MG63 (cell line): ENCODE measurements around the gene TMOD1. TPM values are rescaled to one million over a fixed set of nuclear protein-coding genes. Genes with fewer than 3 reads are reported as not detected.
"Not testable (repeated sequence)": the region's sequence is repeated elsewhere in the genome, so short reads cannot be mapped to it uniquely, and the experiment has no call there.

Source experiments
- DNase-seq: peaks from one replicate; pipeline ENCODE4 v3.0.0-alpha.2; 2020
- H3K27me3 ChIP-seq: fragments of 250-450 bp; sonication (Bioruptor Pico); 2 replicates; pipeline ENCODE4 v1.5.1; 2020; ENCODE audit warnings: mild to moderate bottlenecking, moderate library complexity
- H3K36me3 ChIP-seq: fragments of 250-450 bp; sonication (Bioruptor Pico); 2 replicates; pipeline ENCODE4 v1.5.1; 2020; ENCODE audit warnings: mild to moderate bottlenecking, moderate library complexity
- H3K4me3 ChIP-seq: fragments of 250-450 bp; sonication (Bioruptor Pico); 2 replicates; pipeline ENCODE4 v1.5.1; 2020; ENCODE audit warnings: mild to moderate bottlenecking, moderate library complexity
- H3K9me3 ChIP-seq: fragments of 250-450 bp; sonication (Bioruptor Pico); 2 replicates; pipeline ENCODE4 v1.5.1; 2020; ENCODE audit warnings: mild to moderate bottlenecking, moderate library complexity
- total RNA-seq: library from RNA; depleted of rRNA; stranded (reverse); fragments of >200 nt; shearing (Covaris generic); gene quantifications from 2 replicates; pipeline ENCODE4 v1.2.3, GENCODE V29; 2014; ENCODE audit warnings: low replicate concordance

Gene TMOD1
- total RNA-seq, 1 experiment from 2014 or later, result not detected

DNA sequence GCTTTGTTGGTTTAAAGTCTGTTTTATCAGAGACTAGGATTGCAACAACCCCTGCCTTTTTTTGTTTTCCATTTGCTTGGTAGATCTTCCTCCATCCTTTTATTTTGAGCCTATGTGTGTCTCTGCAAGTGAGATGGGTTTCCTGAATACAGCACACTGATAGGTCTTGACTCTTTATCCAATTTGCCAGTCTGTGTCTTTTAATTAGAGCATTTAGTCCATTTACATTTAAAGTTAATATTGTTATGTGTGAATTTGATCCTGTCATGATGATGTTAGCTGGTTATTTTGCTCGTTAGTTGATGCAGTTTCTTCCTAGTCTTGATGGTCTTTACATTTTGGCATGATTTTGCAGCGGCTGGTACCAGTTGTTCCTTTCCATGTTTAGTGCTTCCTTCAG is 83.3 kb downstream of the TMOD1 start:
- not testable (repeated sequence) for H3K4me3 ChIP-seq, H3K9me3 ChIP-seq, DNase-seq, H3K27me3 ChIP-seq, H3K36me3 ChIP-seq

DNA sequence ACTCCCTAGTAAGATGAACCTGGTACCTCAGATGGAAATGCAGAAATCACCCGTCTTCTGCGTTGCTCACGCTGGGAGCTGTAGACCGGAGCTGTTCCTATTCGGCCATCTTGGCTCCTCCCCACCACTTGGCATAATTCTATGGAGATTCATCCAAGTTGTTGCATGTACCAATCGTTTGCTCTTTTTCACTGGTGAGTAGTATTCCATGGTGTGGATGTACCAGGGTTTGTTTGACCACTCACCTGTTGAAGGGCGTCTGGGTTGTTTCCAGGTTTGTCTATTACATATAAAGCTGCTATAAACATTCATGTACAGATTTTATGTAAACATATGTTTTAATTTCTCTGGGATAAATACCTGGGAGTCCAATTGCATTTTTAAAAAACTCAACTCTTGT is 85.4 kb downstream of the TMOD1 start:
- H3K9me3 ChIP-seq, DNase-seq, H3K4me3 ChIP-seq, H3K27me3 ChIP-seq, H3K36me3 ChIP-seq: not testable (repeated sequence)

DNA sequence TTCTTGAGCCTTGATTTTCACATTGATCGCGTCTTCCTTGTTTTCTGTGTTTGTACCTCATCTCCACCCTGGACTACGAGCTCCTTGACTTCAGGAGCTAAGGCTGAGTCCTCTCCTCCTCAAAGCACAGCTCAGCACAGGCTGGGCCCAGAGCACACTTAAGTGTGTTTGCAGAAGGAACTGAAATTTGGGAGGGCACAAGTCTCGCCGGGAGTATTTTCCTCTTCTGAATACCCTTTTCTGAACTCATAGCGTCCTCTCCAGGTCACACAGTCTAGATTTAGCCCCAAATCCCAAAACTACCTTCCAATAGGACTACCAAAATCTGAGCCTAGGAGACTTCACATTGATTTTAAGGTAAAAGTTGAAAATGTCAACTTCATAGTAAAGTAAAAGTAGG is 90.1 kb downstream of the TMOD1 start:
- H3K27me3 ChIP-seq, result no peaks in the 10 kb centered on the region
- H3K4me3 ChIP-seq, result no peak overlapping the region
- no peak for DNase-seq
- H3K9me3 ChIP-seq, result no peaks in the 10 kb centered on the region
- H3K36me3 ChIP-seq, result no peaks in the 10 kb centered on the region

DNA sequence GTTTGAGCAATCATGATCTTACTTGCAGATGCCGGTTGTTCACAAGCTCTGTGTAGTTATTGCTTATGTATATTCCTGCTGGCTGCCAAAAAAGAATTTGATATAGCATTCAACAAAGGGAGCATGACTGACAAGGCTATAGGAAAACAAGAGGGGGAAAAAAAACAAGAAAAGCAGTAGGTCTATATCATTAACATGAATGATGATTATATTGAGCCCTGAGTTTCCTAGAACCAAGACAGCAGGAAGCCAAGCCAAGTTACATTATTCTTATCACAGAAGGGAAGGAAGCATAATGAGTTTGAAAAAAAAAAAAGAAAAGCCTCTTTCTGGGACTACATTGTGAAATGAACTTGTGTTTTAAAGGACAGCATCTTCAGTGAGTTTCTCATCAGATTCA is 90.7 kb downstream of the TMOD1 start:
- no peaks in the 10 kb centered on the region for H3K27me3 ChIP-seq
- no peak for DNase-seq
- no peaks in the 10 kb centered on the region for H3K36me3 ChIP-seq

DNA sequence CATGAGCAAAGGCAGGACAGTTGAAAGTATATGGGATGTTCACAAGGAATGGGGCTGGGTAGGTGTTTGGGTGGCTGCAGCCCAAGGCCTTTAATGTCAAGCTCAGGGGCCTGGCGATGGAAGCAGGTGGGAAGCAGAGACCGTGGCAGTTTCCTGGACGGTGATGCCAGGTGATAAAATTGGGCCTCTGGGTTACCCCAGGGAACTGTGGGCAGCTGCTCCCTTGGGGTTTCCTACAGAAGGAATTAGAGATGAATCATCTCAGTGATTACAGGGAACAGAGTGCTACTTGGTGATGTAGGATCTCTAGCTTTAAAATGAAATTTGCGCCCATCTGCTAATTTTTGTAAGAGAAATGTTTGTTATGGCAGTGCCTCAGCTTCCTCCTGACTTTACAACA is 92.5 kb downstream of the TMOD1 start:
- Histone ChIP-seq H3K27me3 (no peaks in the 10 kb centered on the region), H3K4me3 (no peak overlapping the region), H3K9me3 (no peaks in the 10 kb centered on the region), H3K36me3 (no peaks in the 10 kb centered on the region)
- DNase-seq, result no peak

More for the DNA sequence above, 90.7 kb downstream of the TMOD1 start:
- Histone ChIP-seq H3K4me3 (no peak overlapping the region), H3K9me3 (no peaks in the 10 kb centered on the region)

DNA sequence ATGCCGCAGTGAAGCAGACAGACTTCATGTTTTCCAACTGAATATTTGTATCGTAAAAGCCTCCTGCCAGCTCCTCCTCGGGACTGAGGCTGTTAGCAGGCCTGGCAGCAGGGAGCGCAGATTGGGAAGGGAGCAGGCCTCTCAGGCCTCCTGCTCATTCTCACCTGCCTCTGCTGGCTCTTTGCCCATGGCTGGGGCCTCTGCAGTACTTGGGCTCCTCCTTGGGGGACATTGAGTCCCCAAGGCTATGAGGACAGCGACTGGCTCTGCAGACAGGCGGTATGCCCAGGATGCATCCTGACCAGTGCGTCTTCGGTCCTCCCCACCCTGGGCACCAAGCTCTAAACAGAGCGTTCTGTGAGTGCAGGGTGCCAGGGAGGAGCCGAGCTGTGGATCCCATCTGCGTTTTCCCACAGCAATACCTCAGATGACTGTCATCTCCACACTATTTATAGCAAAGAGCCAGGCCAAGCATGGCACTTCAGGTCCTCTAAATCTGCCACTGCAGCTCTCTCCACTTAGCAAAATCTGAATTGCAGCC is 93.0 kb downstream of the TMOD1 start:
- DNase-seq, result no peak
- Histone ChIP-seq H3K9me3 (no peaks in the 10 kb centered on the region), H3K36me3 (no peaks in the 10 kb centered on the region), H3K4me3 (no peak overlapping the region), H3K27me3 (no peaks in the 10 kb centered on the region)

DNA sequence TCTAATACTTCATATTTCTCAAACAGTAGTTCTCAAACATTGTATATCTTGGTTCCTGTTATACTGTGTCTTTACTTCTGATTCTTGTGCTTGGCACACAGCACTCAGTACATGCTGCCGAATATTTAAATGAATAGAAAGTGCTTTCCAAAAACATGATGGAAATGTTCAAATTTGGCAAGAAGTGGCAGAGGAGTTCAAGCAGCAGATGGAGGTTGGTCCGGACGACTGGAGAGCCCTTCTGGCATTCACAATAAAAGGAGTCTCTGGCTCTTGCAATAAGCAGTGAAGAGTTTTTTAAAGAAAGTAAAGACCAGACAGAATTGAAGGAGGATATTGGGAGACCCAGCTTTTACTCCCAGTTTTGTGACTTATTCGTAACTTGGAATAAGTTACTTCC is 95.4 kb downstream of the TMOD1 start:
- DNase-seq, result no peak
- H3K9me3 ChIP-seq, result no peaks in the 10 kb centered on the region
- no peak overlapping the region for H3K4me3 ChIP-seq
- no peaks in the 10 kb centered on the region; the same call in none of the 2 replicates for H3K36me3 ChIP-seq
- no peaks in the 10 kb centered on the region for H3K27me3 ChIP-seq

DNA sequence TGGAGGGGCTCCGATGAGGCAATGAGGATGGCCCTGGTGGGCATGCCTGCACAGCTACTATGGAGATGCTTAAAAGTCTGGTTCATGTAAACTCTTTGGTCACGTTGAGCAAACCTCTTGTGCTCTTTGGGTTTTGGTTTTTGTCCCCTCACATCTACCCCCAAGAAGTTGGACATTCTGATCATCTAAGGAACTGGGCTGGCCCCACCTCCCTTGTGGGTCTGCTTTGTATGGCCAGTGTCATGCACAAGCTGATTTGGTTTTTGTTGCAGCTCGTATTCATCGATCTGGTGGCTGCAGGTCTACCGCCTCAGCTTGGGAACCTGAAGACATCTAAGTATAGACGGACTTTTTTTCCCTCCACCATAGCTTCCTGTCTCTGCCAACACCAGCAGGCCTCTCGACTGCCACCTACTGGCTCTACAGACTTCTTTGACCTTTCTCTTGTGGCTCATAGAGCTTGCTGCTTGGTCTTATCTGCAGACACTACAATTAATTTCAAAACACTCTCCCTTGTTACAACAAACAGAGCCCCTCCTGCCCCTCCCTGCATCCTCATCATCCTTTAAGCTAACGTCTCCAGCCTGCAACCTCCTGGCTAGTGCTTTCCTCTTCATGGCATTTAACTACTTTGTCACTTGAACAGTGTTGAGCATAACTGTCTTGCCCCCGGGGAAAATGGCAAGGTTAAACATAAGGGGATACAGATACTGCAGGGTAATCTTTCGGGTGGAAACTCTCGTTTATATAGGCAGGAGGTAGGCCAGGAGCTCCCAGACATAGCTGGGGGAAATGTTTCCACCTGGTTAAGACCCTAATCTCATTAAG is 97.2 kb downstream of the TMOD1 start:
- no peaks in the 10 kb centered on the region for H3K27me3 ChIP-seq
- no peak overlapping the region for H3K4me3 ChIP-seq
- H3K36me3 ChIP-seq, result peaks cover 6% of the 10 kb centered on the region
- H3K9me3 ChIP-seq, result no peaks in the 10 kb centered on the region
- peak; percentile 58 for DNase-seq

DNA sequence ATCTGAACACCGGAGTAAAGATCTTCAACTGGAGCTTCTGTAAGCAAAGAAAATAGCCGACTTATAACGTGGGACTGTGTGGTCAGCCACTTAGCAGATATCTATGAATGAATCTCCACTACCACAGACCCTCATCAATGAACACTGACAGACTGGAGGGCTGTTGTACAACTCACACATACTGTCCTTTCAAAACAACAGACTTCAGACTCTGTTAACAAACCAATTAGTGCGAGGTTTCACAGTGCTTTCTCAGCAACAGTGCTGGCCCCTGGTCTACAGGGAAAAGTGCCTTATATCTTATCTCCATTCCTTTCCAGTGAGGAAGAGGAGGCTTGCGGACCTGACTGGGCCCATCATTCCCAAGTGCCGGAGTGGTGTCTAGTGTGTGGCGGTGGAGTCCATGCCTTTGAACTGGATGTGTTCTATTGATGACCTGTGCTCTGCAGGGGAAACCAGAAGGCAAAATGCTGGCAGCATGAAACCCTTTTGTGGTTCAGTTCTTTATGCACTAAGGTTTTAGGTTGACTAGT is 97.9 kb downstream of the TMOD1 start:
- no peaks in the 10 kb centered on the region for H3K27me3 ChIP-seq
- H3K9me3 ChIP-seq, result no peaks in the 10 kb centered on the region
- H3K36me3 ChIP-seq, result peaks cover 10% of the 10 kb centered on the region
- DNase-seq, result no peak
- H3K4me3 ChIP-seq, result no peak overlapping the region

DNA sequence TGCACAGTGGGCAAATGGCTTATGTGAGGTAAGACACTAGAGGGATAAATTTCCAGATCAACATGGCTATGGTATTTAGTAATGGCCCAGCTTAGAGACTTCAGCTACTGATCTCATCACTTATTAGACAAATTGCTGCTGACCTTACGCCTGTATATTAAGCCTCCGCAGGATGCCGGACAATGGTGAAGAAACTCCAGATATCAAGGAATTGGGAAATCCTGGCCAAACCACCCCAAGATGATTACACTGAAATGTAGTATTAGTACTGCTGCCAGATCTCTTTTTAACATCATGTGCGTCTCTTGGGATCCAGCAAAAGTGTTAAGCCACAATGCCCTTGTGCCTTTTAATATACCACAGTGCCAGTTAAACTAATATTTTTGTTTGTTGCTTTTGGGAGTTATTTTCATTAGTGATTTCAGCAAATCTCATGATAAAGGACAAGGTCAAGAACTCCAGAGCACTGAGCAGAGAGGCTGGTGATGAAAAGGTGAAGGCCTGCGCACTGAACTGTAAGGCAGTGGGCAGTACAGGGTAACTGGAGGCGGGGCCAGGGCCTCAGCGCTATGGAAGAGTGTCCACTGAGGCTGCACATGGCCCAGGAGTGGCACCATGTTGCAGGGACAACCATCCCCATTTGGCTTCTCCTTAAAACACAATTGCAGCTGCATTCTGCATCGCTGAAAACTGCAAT is 99.2 kb downstream of the TMOD1 start:
- no peak overlapping the region for H3K4me3 ChIP-seq
- H3K27me3 ChIP-seq, result no peaks in the 10 kb centered on the region
- H3K9me3 ChIP-seq, result no peaks in the 10 kb centered on the region
- DNase-seq, result no peak
- peaks cover 14% of the 10 kb centered on the region for H3K36me3 ChIP-seq

DNA sequence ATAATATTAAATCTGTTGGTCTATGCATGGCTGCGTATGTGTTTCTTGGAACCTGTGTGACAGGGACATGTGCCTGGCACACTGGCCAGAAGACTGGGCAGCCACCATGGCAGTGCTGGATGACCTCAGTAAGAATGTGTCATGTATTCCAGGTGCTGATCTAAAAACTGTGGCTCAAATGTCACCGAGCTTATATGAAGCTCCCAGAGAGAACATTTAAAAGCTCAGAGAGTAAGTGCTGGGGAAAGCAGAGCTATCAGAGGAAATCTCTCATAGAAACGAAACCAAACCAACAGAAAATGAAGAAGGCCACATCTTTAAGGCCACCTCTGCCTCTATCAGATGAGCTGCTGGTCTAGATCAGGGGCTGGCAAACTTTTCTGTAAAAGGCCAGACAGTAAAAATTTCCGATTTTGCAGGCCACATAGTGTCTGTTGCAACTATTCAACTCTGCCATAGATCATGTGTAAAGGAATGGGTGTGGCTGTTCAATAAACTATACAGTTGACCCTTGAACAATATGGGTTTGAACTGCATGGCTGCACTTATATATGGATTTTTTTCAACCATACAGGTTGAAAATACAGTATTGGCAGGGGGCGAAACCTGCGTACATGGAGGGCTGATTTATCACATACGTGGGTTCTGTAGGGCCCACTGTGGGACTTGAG is 99.9 kb downstream of the TMOD1 start:
- Histone ChIP-seq H3K4me3 (no peak overlapping the region), H3K36me3 (peaks cover 18% of the 10 kb centered on the region), H3K9me3 (no peaks in the 10 kb centered on the region), H3K27me3 (no peaks in the 10 kb centered on the region)
- DNase-seq, result no peak

DNA sequence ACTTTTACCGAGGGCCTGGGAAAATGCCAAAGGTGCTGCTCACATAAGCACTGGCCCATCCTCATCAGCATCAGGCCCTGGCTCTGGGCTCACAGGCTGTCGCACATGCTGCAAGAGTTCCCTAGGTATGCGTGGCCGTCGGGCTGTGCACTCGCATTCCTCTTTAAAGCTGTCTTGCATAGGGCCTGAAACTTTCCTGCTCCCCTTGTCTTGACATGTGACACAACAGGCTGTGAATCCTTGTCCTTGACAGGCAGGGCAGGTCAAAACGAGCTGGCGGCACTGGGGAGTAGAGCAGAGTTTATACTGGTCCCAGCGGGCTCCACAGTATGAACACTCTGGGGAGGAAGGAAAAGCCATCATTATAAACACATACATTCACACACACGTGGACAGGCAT is 101.0 kb downstream of the TMOD1 start:
- DNase-seq, result no peak
- no peaks in the 10 kb centered on the region for H3K9me3 ChIP-seq
- no peaks in the 10 kb centered on the region for H3K27me3 ChIP-seq
- H3K36me3 ChIP-seq, result peaks cover 18% of the 10 kb centered on the region
- H3K4me3 ChIP-seq, result no peak overlapping the region

DNA sequence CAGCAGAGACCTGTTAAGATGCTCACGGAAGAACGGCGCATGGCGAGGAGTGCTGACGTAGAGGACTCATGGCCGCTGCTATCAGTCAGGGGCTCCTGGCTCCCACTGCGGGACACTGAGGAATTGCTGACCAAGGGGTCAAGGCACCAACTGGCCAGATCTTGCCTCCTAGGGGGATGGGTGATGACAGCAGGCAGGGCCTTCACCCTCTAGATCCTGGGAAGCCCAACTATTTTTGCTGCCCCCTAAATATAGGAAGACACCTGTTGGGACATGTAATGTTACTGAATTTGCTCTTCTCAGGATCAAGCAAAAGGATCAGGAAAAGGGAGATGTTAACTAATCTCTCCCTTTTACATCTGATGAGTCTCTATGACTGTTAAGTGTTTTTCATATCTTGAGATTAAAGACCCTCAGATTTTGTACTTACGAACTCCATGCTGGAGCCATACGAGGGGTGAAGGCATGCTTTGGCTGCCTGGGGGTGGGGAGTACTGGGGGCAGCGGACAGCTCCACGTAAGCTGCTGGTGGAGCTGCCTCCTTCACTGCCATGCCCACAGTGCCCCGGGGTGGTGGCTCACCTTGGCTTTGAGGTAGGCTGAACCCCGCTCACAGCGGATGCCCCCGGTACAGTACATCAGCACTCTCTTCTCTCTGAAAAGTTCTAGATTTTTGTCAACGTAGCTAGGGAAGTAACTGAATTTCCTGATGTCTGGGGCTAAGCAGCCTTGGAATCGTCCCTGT is 103.6 kb downstream of the TMOD1 start:
- H3K36me3 ChIP-seq, result peaks cover 18% of the 10 kb centered on the region
- DNase-seq, result no peak
- H3K9me3 ChIP-seq, result no peaks in the 10 kb centered on the region
- H3K4me3 ChIP-seq, result no peak overlapping the region
- no peaks in the 10 kb centered on the region for H3K27me3 ChIP-seq

DNA sequence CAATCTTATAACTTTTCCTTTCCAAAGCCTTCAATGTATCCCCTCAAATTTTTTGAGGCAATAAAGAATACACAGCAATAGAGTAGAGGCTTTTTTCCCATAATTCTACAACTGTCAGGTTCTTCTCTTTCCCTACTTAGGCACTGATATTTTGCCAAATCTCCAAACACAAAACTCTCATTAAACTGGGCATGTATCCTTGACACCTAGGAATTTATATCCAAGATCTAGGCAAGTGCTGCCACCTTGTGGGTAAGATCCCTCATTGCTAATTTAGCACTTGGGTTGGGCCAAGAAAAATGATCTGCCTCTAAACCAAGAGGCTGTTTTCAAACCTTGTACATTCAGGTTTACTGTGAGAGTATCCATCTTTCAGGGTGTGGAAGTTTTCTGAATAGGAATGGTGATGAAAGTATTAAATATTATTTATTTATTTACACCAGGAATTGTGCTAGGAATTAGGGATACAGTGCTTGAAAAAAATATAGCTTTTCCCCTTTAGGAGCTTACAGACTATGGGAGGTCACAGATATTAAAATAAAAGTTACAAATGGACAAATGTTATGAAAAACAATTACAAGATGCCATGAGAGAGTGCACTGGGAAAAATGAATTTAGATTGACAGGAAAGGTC is 114.1 kb downstream of the TMOD1 start:
- H3K4me3 ChIP-seq, result no peak overlapping the region
- DNase-seq, result peak; percentile 12
- no peaks in the 10 kb centered on the region for H3K9me3 ChIP-seq
- no peaks in the 10 kb centered on the region for H3K27me3 ChIP-seq
- H3K36me3 ChIP-seq, result peaks cover 17% of the 10 kb centered on the region

DNA sequence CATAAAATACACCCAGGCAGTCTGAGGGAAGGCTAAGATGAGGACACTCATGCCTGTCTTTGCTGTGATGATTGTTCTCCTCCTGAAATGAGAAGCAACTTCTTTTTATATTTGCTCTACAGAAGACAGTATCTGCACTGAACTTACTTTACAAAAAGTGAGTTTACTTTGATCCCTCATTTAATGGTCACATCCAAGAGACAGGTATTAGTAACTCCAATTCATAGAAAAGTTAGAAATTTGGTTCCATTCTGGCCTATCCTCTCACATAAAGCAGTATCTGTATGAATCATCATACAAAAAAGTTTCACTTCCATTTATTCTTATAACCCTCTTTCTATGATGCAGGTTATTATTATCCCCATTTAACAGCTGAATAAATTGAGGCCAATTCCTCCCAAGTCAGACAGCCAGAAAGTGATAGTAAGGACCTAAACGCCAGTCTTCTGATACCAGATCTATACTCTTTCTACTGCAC is 116.5 kb downstream of the TMOD1 start:
- peaks cover 14% of the 10 kb centered on the region for H3K36me3 ChIP-seq
- H3K9me3 ChIP-seq, result no peaks in the 10 kb centered on the region
- DNase-seq, result no peak
- H3K27me3 ChIP-seq, result no peaks in the 10 kb centered on the region
- H3K4me3 ChIP-seq, result no peak overlapping the region

DNA sequence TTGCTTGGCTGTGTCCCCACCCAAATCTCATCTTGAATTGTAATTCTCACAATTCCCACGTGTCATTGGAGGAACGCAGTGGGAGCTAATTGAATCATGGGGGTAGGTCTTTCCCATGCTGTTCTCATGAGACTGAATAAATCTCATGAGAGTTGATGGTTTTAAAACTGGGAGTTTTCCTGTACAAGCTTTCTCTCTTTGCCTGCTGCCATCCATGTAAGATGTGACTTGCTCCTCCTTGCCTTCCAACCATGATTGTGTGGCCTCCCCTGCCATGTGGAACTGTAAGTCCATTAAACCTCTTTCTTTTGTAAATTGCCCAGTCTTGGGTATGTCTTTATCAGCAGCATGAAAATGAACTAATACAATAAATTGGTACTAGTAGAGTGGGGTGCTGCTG is 118.6 kb downstream of the TMOD1 start:
- not testable (repeated sequence) for DNase-seq, H3K9me3 ChIP-seq, H3K4me3 ChIP-seq, H3K27me3 ChIP-seq
- peaks cover 15% of the 10 kb centered on the region for H3K36me3 ChIP-seq
